ENCODE data around the gene DDX6. TPM values are rescaled to one million over a fixed set of nuclear protein-coding genes. Genes with fewer than 3 reads are reported as not detected.

DDX6 gene
- total and polyA plus RNA-seq, 2 experiments from 2014 or later = 20.9 to 88.9 TPM

- H3K9me2 ChIP-seq (ENCODE audit: insufficient read depth) = no peaks in the 10 kb centered on the region
- no peak overlapping the region for H3K4me3 ChIP-seq
- H3K27ac ChIP-seq = no peak overlapping the region
- no peak overlapping the region for H3K9ac ChIP-seq
- H3F3A ChIP-seq (ENCODE audit: insufficient read depth) = 0 out of 2 replicates have a peak, but pooled peaks cover 9% of the 10 kb centered on the region
- no peak for TF ChIP-seq EZH2 (IDR thresholded peaks at IDR 0.05; ENCODE audit: insufficient read depth, poor library complexity, severe bottlenecking)
- TF ChIP-seq EZH2phosphoT487 (IDR thresholded peaks at IDR 0.05; ENCODE audit: insufficient read depth, low read depth) = no peak
- no peak overlapping the region for H3K4me2 ChIP-seq (ENCODE audit: unreplicated experiment)
- no peak overlapping the region for H2AFZ ChIP-seq
- no peaks in the 10 kb centered on the region for H3K9me3 ChIP-seq (ENCODE audit: low read depth)
- no peaks in the 10 kb centered on the region for H3K27me3 ChIP-seq (replicated peaks; ENCODE audit: insufficient read depth)
- no peak for DNase-seq
- no peaks in the 10 kb centered on the region for H3K36me3 ChIP-seq (ENCODE audit: low read depth)
- no peaks in the 10 kb centered on the region for H4K20me1 ChIP-seq (ENCODE audit: insufficient read depth)
- in situ Hi-C loops (cut with MboI) = no loop called here
- H3K79me2 ChIP-seq (ENCODE audit: insufficient read depth) = 0 out of 2 replicates have a peak, but pooled peaks cover 8% of the 10 kb centered on the region
- 0 out of 2 replicates have a peak, but pooled peaks cover 1% of the 10 kb centered on the region for H3K4me1 ChIP-seq (ENCODE audit: insufficient read depth)
- 73 to 75% methylated on average over 11 of the region's 11 CpGs for WGBS, 2 experiments (ENCODE audit: low coverage in 1 of 2, low lambda C conversion rate in 2 of 2, missing lambda C conversion rate in 2 of 2)
Observed at GRCh38 chr11:118797510-118797909, 6.5 kb upstream of the DDX6 start.

- Histone ChIP-seq H3K4me2 (ENCODE audit: unreplicated experiment) (peak overlapping the region; percentile 81), H3K9me3 (ENCODE audit: low read depth) (no peaks in the 10 kb centered on the region), H3K27ac (peak overlapping the region; percentile 97), H3F3A (ENCODE audit: insufficient read depth) (peaks cover 26% of the 10 kb centered on the region), H3K36me3 (ENCODE audit: low read depth) (no peaks in the 10 kb centered on the region), H3K9me2 (ENCODE audit: insufficient read depth) (no peaks in the 10 kb centered on the region), H4K20me1 (ENCODE audit: insufficient read depth) (no peaks in the 10 kb centered on the region), H3K79me2 (ENCODE audit: insufficient read depth) (peaks cover 39% of the 10 kb centered on the region), H2AFZ (peak overlapping the region; percentile 85), H3K4me3 (peak overlapping the region; percentile 98), H3K4me1 (ENCODE audit: insufficient read depth) (0 out of 2 replicates have a peak, but pooled peaks cover 3% of the 10 kb centered on the region), H3K9ac (peak overlapping the region; percentile 97), H3K27me3 (replicated peaks; ENCODE audit: insufficient read depth) (no peaks in the 10 kb centered on the region)
- 28 to 32% methylated on average over 8 of the region's 8 CpGs for WGBS, 2 experiments (ENCODE audit: low coverage in 1 of 2, low lambda C conversion rate in 2 of 2, missing lambda C conversion rate in 2 of 2)
- in situ Hi-C loops (cut with MboI) = no loop called here
- TF ChIP-seq EZH2 (IDR thresholded peaks at IDR 0.05; ENCODE audit: insufficient read depth, poor library complexity, severe bottlenecking) = no peak
- peak; percentile 86 for DNase-seq
Observed at GRCh38 chr11:118792570-118793124, 1.7 kb upstream of the DDX6 start.

GRCh38 chr11:118791961-118792569, 1.1 kb upstream of the DDX6 start:
- Histone ChIP-seq H3K9ac (peak overlapping the region; percentile 97), H3K36me3 (ENCODE audit: low read depth) (no peaks in the 10 kb centered on the region), H4K20me1 (ENCODE audit: insufficient read depth) (0 out of 2 replicates have a peak, but pooled peaks cover 4% of the 10 kb centered on the region), H3K27me3 (replicated peaks; ENCODE audit: insufficient read depth) (no peaks in the 10 kb centered on the region), H3K27ac (peak overlapping the region; percentile 97), H3K4me3 (peak overlapping the region; percentile 98), H3K9me3 (ENCODE audit: low read depth) (no peaks in the 10 kb centered on the region), H3K79me2 (ENCODE audit: insufficient read depth) (peaks cover 45% of the 10 kb centered on the region), H3F3A (ENCODE audit: insufficient read depth) (peaks cover 26% of the 10 kb centered on the region), H3K4me1 (ENCODE audit: insufficient read depth) (0 out of 2 replicates have a peak, but pooled peaks cover 3% of the 10 kb centered on the region), H3K9me2 (ENCODE audit: insufficient read depth) (no peaks in the 10 kb centered on the region), H3K4me2 (ENCODE audit: unreplicated experiment) (peak overlapping the region; percentile 81), H2AFZ (peak overlapping the region; percentile 85)
- peak; percentile 48 for DNase-seq
- in situ Hi-C loops (cut with MboI) = no loop called here
- TF ChIP-seq EZH2 (IDR thresholded peaks at IDR 0.05; ENCODE audit: insufficient read depth, poor library complexity, severe bottlenecking) (no peak), EZH2phosphoT487 (IDR thresholded peaks at IDR 0.05; ENCODE audit: insufficient read depth, low read depth) (no peak)
- 5 to 6% methylated on average over 17 to 39 of the region's 39 CpGs for WGBS, 2 experiments (ENCODE audit: low coverage in 1 of 2, low lambda C conversion rate in 2 of 2, missing lambda C conversion rate in 2 of 2)

- H3K4me3 ChIP-seq = peak overlapping the region; percentile 98
- peak overlapping the region; percentile 67 for H2AFZ ChIP-seq
- peaks cover 15% of the 10 kb centered on the region; the same call in 1 of the 2 replicates for H4K20me1 ChIP-seq (ENCODE audit: insufficient read depth)
- peaks cover 6% of the 10 kb centered on the region for H3K36me3 ChIP-seq (ENCODE audit: low read depth)
- H3K4me2 ChIP-seq (ENCODE audit: unreplicated experiment) = peak overlapping the region; percentile 93
- in situ Hi-C loops (cut with MboI) = no loop called here
- peaks cover 14% of the 10 kb centered on the region; the same call in 1 of the 2 replicates for H3K4me1 ChIP-seq (ENCODE audit: insufficient read depth)
- peak; percentile 76 for DNase-seq
- 0 to 1% methylated on average over 18 to 53 of the region's 54 CpGs for WGBS, 2 experiments (ENCODE audit: low coverage in 1 of 2, low lambda C conversion rate in 2 of 2, missing lambda C conversion rate in 2 of 2)
- peak overlapping the region; percentile 97 for H3K27ac ChIP-seq
- H3K79me2 ChIP-seq (ENCODE audit: insufficient read depth) = peaks cover 60% of the 10 kb centered on the region
- H3K9me2 ChIP-seq (ENCODE audit: insufficient read depth) = no peaks in the 10 kb centered on the region
- no peaks in the 10 kb centered on the region for H3K9me3 ChIP-seq (ENCODE audit: low read depth)
- no peaks in the 10 kb centered on the region for H3K27me3 ChIP-seq (replicated peaks; ENCODE audit: insufficient read depth)
- TF ChIP-seq EZH2phosphoT487 (IDR thresholded peaks at IDR 0.05; ENCODE audit: insufficient read depth, low read depth) = no peak
- TF ChIP-seq EZH2 (IDR thresholded peaks at IDR 0.05; ENCODE audit: insufficient read depth, poor library complexity, severe bottlenecking) = no peak
- peaks cover 34% of the 10 kb centered on the region for H3F3A ChIP-seq (ENCODE audit: insufficient read depth)
- H3K9ac ChIP-seq = peak overlapping the region; percentile 97
Observed at GRCh38 chr11:118790357-118791110, 430 bp downstream of the DDX6 start.

Data from GM23248 (cell line).